GM21447 (cell line): ENCODE results near the gene ME3.

Source experiments
- ATAC-seq: cut with Tn5 transposase; IDR thresholded peaks from one replicate; pipeline ENCODE4 v1.9.1; 2021; ENCODE audit not compliant: unreplicated experiment

The ME3 gene

GRCh38 chr11:86519064-86519911 lies 153.1 kb downstream of the ME3 start:
- ATAC-seq = no peak

- ATAC-seq = no peak
Observed at GRCh38 chr11:86518211-86518610, 154.2 kb downstream of the ME3 start.

GRCh38 chr11:86517557-86517956 lies 154.9 kb downstream of the ME3 start:
- ATAC-seq = no peak

GRCh38 chr11:86515297-86516094 lies 156.9 kb downstream of the ME3 start:
- no peak for ATAC-seq

- no peak for ATAC-seq
Observed at GRCh38 chr11:86514453-86514852, 158.0 kb downstream of the ME3 start.

GRCh38 chr11:86513746-86514373 lies 158.6 kb downstream of the ME3 start:
- no peak for ATAC-seq

- no peak for ATAC-seq
Observed at GRCh38 chr11:86513138-86513537, 159.3 kb downstream of the ME3 start.

- peak; percentile 64 for ATAC-seq
Observed at GRCh38 chr11:86511086-86511551, 161.3 kb downstream of the ME3 start.

- no peak for ATAC-seq
Observed at GRCh38 chr11:86510674-86511073, 161.7 kb downstream of the ME3 start.

GRCh38 chr11:86510097-86510496 lies 162.3 kb downstream of the ME3 start:
- no peak for ATAC-seq

- ATAC-seq = no peak
Observed at GRCh38 chr11:86509588-86509974, 162.8 kb downstream of the ME3 start.

GRCh38 chr11:86508604-86509587 lies 163.5 kb downstream of the ME3 start:
- no peak for ATAC-seq

- no peak for ATAC-seq
Observed at GRCh38 chr11:86507249-86507845, 165.1 kb downstream of the ME3 start.

GRCh38 chr11:86506235-86506634 lies 166.2 kb downstream of the ME3 start:
- ATAC-seq = no peak

GRCh38 chr11:86503131-86503530 lies 169.3 kb downstream of the ME3 start:
- no peak for ATAC-seq

GRCh38 chr11:86502137-86502642 lies 170.2 kb downstream of the ME3 start:
- ATAC-seq = no peak

- ATAC-seq = no peak
Observed at GRCh38 chr11:86500500-86501140, 171.8 kb downstream of the ME3 start.

GRCh38 chr11:86499723-86500129 lies 172.7 kb downstream of the ME3 start:
- ATAC-seq = no peak

- no peak for ATAC-seq
Observed at GRCh38 chr11:86497836-86498235, 174.6 kb downstream of the ME3 start.
